Tibial artery (tissue), 4 donors: Measurements from ENCODE around the gene SGMS2.

Experiments used
- DNase-seq, 2 donors: peaks; one replicate each; pipeline ENCODE4 v3.0.0-alpha.2; 2019
- H3K27ac ChIP-seq, 2 donors: fragments of 200-600 bp; sonication (generic) in 1 of 2; 1 replicate in 1 of 2; 2 replicates in 1 of 2; pipeline ENCODE4 v1.5.1; 2018 to 2019; ENCODE audit warnings: mild to moderate bottlenecking in 1 of 2
- H3K27me3 ChIP-seq, 2 donors: fragments of 200-600 bp; sonication (generic) in 1 of 2; one replicate each; pipeline versions ENCODE4 v1.5.1 to v1.6.0; 2016 to 2019
- H3K36me3 ChIP-seq, 3 donors: fragments of 200-600 bp; sonication (generic) in 2 of 3; one replicate each; pipeline ENCODE4 v1.5.1; 2016 to 2019; ENCODE audit warnings: mild to moderate bottlenecking in 2 of 3
- H3K4me1 ChIP-seq, 4 donors: fragments of 200-600 bp; sonication (generic) in 2 of 4; 1 replicate in 3 of 4; 2 replicates in 1 of 4; pipeline ENCODE4 v1.5.1; 2016 to 2019
- H3K4me3 ChIP-seq, 2 donors: fragments of 200-600 bp; sonication (generic) in 1 of 2; 1 replicate in 1 of 2; 2 replicates in 1 of 2; pipeline ENCODE4 v1.5.1; 2018 to 2019; ENCODE audit warnings: mild to moderate bottlenecking in 2 of 2
- H3K9me3 ChIP-seq, 3 donors: fragments of 200-600 bp; sonication (generic) in 1 of 3; one replicate each; pipeline ENCODE4 v1.5.1; 2016 to 2019
- intact Hi-C: fragments of 100-400 bp; cut with DNase I; formaldehyde crosslinking; loops from one replicate; pipeline ENCODE4 v1.15.0; 2023; ENCODE audit warnings: low total_unique reads
- TF ChIP-seq, protein P1 (sequence below), 2 experiments: fragments of 200-600 bp in 1 of 2; fragments of 450-650 bp in 1 of 2; IDR thresholded peaks; one replicate each; pipeline ENCODE4 v1.5.1; 2017 to 2019; ENCODE audit warnings: antibody characterized with exemption in 2 of 2, mild to moderate bottlenecking in 1 of 2, moderate library complexity in 1 of 2

SGMS2 gene

DNA sequence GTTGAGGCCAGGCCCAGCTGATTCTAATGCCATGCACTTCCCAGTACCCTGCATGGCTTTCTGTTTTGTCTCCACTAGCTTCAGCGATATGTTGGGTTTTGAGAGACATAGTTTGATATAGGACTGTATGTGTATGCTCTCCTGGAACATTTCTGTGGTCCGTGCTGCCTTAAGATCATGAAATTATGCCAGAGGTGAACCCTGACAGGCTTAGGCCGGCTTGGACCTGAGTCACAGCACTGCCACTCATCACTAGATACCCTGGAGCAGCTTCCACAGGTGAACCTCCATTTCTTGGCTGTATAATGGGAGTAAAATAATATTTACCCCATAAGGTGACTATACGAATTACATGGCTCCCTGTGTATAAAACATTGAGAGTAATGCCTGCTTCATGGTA is 6.4 kb downstream of the SGMS2 start:
- no peak overlapping the region for H3K27ac ChIP-seq

DNA sequence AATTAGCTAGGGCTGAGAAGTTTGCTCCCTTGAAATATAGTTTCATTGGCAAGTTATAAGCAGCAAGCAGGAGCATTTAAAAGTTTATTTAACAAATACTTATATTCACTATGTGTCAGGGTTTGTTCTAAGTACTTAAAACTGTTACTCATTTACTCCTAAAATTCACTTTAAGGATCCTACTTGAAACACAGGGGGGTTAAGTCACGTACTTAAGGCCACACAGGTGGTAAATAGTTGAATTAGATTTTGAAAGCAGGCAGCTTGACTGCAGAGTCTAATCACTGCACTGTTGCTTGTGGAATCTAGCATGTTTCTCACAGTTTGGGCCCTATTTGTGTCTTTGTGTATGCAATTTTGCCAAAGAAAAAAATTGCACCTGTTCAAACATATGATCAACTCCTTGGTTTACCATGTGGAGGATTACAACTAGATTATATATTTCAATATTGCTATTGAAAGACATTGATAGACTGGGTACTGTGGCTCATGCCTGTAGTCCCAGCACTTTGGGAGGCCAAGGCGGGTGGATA is 7.6 kb downstream of the SGMS2 start:
- TF ChIP-seq, protein P1, sequence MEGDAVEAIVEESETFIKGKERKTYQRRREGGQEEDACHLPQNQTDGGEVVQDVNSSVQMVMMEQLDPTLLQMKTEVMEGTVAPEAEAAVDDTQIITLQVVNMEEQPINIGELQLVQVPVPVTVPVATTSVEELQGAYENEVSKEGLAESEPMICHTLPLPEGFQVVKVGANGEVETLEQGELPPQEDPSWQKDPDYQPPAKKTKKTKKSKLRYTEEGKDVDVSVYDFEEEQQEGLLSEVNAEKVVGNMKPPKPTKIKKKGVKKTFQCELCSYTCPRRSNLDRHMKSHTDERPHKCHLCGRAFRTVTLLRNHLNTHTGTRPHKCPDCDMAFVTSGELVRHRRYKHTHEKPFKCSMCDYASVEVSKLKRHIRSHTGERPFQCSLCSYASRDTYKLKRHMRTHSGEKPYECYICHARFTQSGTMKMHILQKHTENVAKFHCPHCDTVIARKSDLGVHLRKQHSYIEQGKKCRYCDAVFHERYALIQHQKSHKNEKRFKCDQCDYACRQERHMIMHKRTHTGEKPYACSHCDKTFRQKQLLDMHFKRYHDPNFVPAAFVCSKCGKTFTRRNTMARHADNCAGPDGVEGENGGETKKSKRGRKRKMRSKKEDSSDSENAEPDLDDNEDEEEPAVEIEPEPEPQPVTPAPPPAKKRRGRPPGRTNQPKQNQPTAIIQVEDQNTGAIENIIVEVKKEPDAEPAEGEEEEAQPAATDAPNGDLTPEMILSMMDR (IDR thresholded peaks at IDR 0.05): no peak
- intact Hi-C loops: no loop called here
- Histone ChIP-seq H3K4me1 (peaks cover 0 to 10% (median 2%) of the 10 kb centered on the region in 4 donors), H3K27me3 (no peaks in the 10 kb centered on the region), H3K4me3 (no peak overlapping the region), H3K9me3 (no peaks in the 10 kb centered on the region), H3K36me3 (no peaks in the 10 kb centered on the region), H3K27ac (no peak overlapping the region)
- no peak for DNase-seq

More for the DNA sequence above, 6.4 kb downstream of the SGMS2 start:
- peaks cover 0 to 22% (median 8%) of the 10 kb centered on the region in 4 donors for H3K4me1 ChIP-seq
- no peaks in the 10 kb centered on the region for H3K36me3 ChIP-seq
- DNase-seq: no peak
- H3K4me3 ChIP-seq: no peak overlapping the region
- TF ChIP-seq, protein P1 (IDR thresholded peaks at IDR 0.05): no peak
- intact Hi-C loops: no loop called here
- no peaks in the 10 kb centered on the region for H3K27me3 ChIP-seq
- no peaks in the 10 kb centered on the region for H3K9me3 ChIP-seq

DNA sequence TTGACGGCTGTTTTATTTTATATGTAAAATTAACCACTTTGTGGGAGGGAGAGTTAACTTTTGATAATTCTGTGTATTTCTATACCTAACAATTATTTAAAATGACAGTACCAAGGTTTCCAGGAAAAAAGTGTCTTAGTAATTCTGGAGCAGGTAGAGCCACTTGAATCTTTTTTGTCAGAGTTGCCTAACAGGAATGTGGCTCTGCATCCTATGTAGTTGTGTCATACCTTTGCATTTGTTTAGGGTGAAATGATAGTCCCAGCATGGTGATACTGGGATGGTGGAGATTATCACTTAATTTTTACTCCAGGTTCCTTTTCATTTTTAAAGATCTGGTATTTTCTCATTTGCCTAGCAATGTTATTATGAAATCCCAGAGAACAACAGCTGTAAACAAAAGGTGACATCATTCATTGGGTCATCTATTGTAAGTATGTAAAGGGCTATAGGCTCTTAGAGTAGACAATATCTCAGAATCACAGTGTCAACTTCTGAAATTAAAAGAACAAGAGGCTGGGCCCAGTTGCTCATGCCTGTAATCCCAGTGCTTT is 9.6 kb downstream of the SGMS2 start:
- H3K9me3 ChIP-seq: no peaks in the 10 kb centered on the region
- peaks cover 0 to 7% (median 0%) of the 10 kb centered on the region in 4 donors for H3K4me1 ChIP-seq
- DNase-seq: no peak
- TF ChIP-seq, protein P1 (IDR thresholded peaks at IDR 0.05): no peak
- H3K4me3 ChIP-seq: no peak overlapping the region
- no peaks in the 10 kb centered on the region for H3K36me3 ChIP-seq
- intact Hi-C loops: no loop called here
- H3K27ac ChIP-seq: no peak overlapping the region
- no peaks in the 10 kb centered on the region for H3K27me3 ChIP-seq

DNA sequence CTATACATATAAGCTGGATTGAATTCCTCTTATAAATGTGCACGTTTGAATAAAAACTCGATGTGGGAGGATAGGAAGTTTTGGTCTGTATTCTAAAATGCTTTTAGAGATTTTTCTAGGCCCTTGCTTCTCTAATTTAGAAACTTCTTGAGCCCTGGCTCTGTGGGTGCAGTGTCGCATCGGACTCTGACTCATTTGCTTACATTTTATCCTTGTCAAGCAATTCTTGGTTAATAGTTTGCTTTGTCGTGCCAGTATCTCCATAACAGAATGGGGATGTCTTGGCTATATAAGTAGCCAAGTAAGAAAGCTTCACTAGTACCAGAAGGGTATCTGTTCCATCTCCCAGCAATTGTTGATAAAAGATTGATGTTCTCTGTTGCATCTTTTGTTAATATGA is 10.7 kb downstream of the SGMS2 start:
- intact Hi-C loops: no loop called here
- DNase-seq: no peak
- Histone ChIP-seq H3K4me1 (peaks cover 0 to 7% (median 0%) of the 10 kb centered on the region in 4 donors), H3K36me3 (no peaks in the 10 kb centered on the region), H3K9me3 (no peaks in the 10 kb centered on the region), H3K27me3 (no peaks in the 10 kb centered on the region), H3K27ac (no peak overlapping the region), H3K4me3 (no peak overlapping the region)
- TF ChIP-seq, protein P1 (IDR thresholded peaks at IDR 0.05): no peak

DNA sequence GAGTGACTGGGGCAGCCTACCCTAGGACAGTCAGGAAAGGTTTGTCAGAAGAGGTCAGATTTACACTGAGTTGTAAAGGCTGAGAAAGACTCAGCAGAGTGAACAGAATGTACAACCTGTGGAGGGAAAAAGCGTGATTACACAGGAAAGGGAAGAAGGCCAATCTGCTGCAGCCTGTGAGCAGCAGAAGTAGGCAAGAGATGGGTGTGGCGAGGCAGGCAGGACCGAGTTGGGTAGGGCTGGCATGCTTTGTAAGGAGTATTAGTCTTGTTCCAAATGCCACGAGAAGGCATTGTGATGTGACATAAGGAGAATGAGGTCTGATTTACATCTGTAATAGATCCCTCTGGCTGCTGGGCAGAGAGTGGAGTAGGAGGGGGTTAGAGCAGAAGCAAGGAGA is 12.6 kb downstream of the SGMS2 start:
- no peaks in the 10 kb centered on the region for H3K9me3 ChIP-seq
- no peak overlapping the region for H3K27ac ChIP-seq
- H3K4me1 ChIP-seq: peaks cover 0 to 7% (median 0%) of the 10 kb centered on the region in 4 donors
- H3K27me3 ChIP-seq: no peaks in the 10 kb centered on the region
- intact Hi-C loops: no loop called here
- no peaks in the 10 kb centered on the region for H3K36me3 ChIP-seq
- TF ChIP-seq, protein P1 (IDR thresholded peaks at IDR 0.05): no peak
- peak in 1 of 2 donors; percentile 40 for DNase-seq
- H3K4me3 ChIP-seq: no peak overlapping the region
